ENCODE measurements around the gene SMARCD1.

GRCh38 chr12:50127546-50127945, 42.4 kb downstream of the SMARCD1 start:
- TF ChIP-seq JUNB (IDR thresholded peaks at IDR 0.05; ENCODE audit: unreplicated experiment) (no peak), EZH2 (IDR thresholded peaks at IDR 0.05; ENCODE audit: low read depth, unreplicated experiment) (no peak), POLR2AphosphoS5 (IDR thresholded peaks at IDR 0.05; ENCODE audit: low read depth) (no peak), CREB1 (CRISPR knock-in tag; IDR thresholded peaks at IDR 0.05; ENCODE audit: low read depth) (no peak)
- TF ChIP-seq, protein P1, sequence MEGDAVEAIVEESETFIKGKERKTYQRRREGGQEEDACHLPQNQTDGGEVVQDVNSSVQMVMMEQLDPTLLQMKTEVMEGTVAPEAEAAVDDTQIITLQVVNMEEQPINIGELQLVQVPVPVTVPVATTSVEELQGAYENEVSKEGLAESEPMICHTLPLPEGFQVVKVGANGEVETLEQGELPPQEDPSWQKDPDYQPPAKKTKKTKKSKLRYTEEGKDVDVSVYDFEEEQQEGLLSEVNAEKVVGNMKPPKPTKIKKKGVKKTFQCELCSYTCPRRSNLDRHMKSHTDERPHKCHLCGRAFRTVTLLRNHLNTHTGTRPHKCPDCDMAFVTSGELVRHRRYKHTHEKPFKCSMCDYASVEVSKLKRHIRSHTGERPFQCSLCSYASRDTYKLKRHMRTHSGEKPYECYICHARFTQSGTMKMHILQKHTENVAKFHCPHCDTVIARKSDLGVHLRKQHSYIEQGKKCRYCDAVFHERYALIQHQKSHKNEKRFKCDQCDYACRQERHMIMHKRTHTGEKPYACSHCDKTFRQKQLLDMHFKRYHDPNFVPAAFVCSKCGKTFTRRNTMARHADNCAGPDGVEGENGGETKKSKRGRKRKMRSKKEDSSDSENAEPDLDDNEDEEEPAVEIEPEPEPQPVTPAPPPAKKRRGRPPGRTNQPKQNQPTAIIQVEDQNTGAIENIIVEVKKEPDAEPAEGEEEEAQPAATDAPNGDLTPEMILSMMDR (conservative IDR thresholded peaks at IDR 0.05; ENCODE audit: low read depth in 2 of 2) = no peak
